Stromal cell of bone marrow (primary cell): Measurements from ENCODE around the gene ADARB2.

Experiments
- DNase-seq: peaks from one replicate; pipeline ENCODE4 v3.0.0-alpha.2; 2012; ENCODE audit warnings: low read depth

ADARB2 gene

GRCh38 chr10:1204434-1205326, 532.6 kb downstream of the ADARB2 start:
- DNase-seq, result no peak

- no peak for DNase-seq
Measured at GRCh38 chr10:1203704-1204103, 533.6 kb downstream of the ADARB2 start.

- no peak for DNase-seq
Measured at GRCh38 chr10:1203216-1203615, 534.1 kb downstream of the ADARB2 start.

- no peak for DNase-seq
Measured at GRCh38 chr10:1202343-1202742, 535.0 kb downstream of the ADARB2 start.

GRCh38 chr10:1200866-1201807, 536.2 kb downstream of the ADARB2 start:
- DNase-seq, result no peak

GRCh38 chr10:1199897-1200721, 537.2 kb downstream of the ADARB2 start:
- DNase-seq, result no peak

GRCh38 chr10:1199345-1199673, 538.0 kb downstream of the ADARB2 start:
- no peak for DNase-seq

- DNase-seq, result no peak
Measured at GRCh38 chr10:1198453-1199344, 538.6 kb downstream of the ADARB2 start.

- no peak for DNase-seq
Measured at GRCh38 chr10:1197384-1197783, 539.9 kb downstream of the ADARB2 start.

- no peak for DNase-seq
Measured at GRCh38 chr10:1196656-1197055, 540.7 kb downstream of the ADARB2 start.

GRCh38 chr10:1195828-1196227, 541.5 kb downstream of the ADARB2 start:
- no peak for DNase-seq

GRCh38 chr10:1194161-1194560, 543.2 kb downstream of the ADARB2 start:
- no peak for DNase-seq

GRCh38 chr10:1193561-1193960, 543.8 kb downstream of the ADARB2 start:
- DNase-seq, result no peak

- no peak for DNase-seq
Measured at GRCh38 chr10:1191752-1192151, 545.6 kb downstream of the ADARB2 start.

GRCh38 chr10:1190791-1191490, 546.4 kb downstream of the ADARB2 start:
- DNase-seq, result no peak

- no peak for DNase-seq
Measured at GRCh38 chr10:1190052-1190395, 547.3 kb downstream of the ADARB2 start.

- no peak for DNase-seq
Measured at GRCh38 chr10:1189166-1190051, 547.9 kb downstream of the ADARB2 start.

GRCh38 chr10:1188558-1189135, 548.7 kb downstream of the ADARB2 start:
- DNase-seq, result no peak
